Activated CD4-positive, alpha-beta T cell treated with anti-CD3 and anti-CD28 coated beads for 4 hours (primary cell): Measurements from ENCODE around the gene RFX3.

ENCODE experiments used
- DNase-seq, 2 donors: peaks; one replicate each; pipeline ENCODE4 v3.0.0-alpha.2; 2020

RFX3 gene

DNA sequence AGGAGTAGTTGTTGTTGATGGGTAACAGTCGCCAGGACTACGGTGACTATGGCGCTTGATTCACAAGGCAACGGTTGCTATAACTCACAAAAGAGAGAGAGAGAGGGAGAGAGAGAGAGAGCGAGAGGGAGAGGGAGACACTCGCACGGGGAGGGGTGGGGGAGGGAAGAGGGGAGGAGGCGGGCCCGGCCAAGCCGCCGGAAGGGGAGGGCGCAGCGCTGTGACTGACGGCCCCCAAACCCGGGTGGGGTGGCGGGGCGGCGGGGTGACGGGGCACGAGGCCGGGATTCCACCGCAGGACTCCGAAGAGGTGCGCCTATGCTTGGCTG, at the start of gene RFX3:
Gene RFX3 (minus strand): TSS at position 166 of the 329 bp plus-strand sequence. CDS start 130,413 bp downstream, outside the sequence.
- DNase-seq, result peak; percentile 92 to 94

DNA sequence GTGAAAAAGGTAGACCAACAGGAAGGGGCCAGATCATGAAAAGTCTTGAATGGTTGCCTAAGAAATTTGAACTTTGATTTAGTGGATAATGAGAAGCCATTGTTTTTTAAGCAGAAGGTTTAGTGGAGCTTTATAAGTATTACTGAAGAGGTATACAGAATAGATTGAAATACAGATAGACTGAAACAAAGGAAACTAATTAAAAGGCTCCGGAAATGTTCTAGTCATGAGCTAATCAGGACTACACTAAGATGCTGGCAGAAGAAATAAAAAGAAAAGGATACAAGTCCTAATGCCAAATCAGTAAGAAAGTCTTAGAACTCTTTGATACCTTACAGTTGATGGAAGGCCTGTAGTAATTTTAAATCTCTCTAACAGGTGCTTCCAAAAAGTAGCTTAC, 45.7 kb upstream of the RFX3 start:
- DNase-seq, result no peak

DNA sequence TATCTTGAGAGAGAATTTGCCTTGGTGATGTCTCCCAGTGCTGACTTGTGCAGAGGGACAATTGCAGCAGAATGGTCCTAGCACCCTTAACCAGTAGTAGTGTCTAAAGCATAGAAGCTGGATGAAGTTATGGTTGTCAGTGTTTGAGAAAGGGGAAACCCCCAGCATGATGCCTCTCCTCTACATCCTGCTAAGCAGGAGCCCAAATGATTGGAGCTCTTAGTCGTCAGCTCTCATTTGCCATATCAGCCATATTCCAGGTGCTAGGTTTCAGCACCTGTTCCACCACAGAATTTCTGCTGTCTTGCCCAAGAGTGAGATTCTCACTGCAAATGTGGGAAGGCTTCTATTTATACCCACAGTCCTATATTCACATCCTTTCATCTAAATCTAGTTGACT, 43.7 kb upstream of the RFX3 start:
- DNase-seq, result no peak

DNA sequence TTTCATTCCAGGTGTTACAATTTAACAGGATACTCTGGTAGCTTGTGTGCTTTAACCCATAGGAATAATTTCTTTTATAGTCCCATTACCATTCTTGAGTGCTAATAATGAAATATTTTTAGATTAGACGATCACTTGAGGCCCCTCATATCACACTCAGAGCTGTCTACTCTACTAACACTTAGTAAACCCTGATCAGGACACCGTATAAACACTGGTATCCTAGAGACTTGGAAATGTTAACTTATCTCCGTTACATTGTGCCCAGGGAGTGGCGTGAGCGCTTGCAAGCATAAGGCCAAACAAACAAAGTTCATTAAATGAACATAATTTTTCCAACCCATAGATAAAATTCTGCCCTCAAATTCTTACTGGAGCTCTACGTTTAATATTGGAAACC, 42.2 kb upstream of the RFX3 start:
- no peak for DNase-seq

DNA sequence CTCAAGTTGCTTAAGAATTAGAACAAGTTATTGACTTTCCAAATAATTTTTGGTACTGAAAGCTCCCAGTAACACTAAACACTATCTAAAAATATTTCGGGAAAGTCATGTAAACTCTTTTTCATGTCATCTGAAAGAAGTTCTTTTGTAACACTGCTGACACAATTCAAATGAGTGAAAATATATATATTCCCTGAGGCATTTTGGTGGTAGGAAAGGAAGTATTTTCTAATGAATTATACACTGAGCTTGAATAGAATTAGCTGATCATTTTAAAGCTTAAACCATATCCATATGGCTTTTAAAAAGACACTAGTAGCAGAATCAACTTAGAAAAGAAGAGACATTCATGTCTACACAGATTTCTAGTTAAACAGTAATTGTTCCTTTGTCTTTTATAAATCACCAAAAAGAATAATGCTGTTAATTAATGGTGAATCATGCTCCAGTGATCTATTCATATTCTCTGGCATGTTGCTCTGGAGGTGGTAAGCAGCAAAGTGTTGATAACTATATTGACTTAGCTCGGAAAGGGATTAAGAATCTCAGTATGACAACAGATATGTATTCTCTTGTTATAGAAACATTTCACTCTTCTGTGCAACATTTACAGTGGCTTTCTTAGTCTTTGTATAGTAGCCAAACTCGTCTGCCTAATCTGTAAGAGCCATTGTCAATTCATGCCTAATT, 27.4 kb upstream of the RFX3 start:
- DNase-seq, result no peak

DNA sequence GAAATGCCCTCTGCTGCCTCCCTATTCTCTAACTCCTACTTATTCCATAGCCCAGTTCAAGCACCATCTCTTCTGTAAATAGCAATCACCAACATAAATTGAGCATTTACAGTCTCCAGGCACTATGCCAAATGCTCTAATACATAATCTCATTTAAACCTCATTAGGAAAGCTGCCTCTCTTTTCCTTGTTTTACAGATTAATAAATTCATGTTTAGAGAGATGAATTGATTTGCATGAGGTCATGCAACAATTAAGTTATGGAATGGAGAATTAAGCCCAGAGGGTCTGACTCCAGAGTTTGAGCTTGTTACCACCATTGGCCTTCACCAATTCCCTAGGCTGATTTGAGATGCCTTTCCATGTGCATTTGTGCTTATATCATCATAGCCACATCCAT, 23.4 kb upstream of the RFX3 start:
- DNase-seq, result no peak

DNA sequence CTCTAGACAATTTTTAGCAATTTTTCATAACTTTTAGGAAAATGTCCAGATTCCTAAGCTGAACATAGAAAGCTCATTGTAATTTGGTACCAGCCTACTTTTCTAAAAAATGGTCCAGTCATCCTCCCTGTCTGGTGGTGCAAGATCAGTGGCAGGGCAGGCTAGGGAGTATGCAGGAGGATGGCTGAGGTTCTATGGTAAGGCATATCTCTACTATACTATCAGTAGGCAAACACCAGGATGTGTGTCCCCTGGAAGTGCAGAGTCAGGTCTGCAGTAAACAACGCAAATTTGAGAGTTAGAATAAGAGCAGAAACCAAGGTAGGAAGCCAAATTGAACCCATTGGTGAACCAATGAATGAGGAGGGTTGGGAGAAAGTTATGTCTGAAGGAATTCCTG, 22.8 kb upstream of the RFX3 start:
- DNase-seq, result no peak

DNA sequence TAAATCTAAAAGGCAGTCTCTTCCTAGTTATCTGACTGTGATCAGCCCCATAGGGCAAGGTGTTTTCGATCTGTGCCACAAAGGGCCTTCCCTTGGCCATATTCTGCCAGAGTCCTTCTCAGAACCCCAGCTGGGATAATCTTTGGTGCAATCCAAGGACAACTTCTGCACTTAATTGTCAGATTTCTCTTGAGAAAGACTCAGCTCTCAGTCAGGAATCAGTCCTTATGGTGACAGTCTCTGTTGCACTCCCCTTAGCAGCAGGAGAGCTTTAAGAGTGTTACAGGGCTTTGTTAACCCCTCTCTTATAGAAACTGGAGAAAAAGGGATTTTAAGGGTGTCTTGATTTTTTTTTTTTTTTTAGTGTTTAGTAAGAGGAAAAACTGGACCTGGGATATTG, 15.4 kb upstream of the RFX3 start:
- no peak for DNase-seq

DNA sequence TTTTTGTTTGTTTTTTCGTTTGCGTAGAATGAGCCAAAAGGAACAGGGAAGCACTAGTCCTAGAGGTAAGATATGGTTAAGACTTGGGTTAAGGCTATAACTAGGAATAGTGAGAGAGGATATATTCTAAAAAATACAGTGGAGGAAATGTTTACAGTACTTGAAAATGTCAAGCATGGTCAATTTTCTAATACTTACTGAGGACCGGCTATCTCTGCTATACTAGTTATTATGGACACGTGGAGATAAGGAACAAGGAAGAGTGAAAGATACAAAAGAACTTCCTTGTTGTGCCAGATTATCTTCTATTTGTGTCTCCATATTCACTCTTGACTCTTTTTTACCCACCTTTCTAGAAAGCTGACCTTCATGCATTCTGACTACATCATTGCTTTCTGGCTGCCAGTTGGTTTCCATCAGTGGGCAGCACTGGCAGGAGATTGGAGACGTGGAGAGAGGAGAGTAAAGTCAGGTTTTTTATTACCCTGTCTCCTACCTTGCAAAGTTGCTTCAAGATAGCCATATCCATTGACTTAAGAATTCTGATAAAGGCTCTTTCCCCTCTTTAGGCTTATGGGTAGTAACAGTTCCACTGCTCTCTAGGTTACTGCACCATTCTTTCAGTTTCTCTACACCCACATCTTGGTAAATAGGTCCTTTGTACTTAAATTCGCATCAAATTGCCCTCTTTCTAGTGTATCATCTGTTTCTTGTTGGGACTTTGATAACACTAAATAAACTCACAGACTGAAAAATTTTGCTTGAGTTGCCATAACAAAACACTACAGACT, 9.0 kb upstream of the RFX3 start:
- no peak for DNase-seq

DNA sequence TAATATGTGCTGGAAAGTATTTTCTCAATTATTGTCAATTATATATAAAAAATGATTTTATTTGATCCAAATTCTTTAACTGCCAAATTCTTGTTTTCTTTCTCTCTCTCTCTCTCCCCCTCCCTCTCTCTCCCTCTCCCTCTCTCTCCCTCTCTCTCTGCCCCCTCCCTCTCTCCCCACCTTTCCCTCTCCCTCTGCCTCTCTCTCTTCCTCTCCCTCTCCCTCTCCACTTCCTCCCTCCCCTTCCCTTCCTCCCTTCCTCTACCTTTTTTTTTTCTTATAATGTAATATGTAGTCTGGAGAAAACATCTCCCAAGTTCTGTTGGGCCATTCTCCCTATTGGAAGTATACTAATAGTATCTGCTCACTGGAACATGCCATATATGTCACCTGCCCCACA, 6.4 kb upstream of the RFX3 start:
- DNase-seq, result no peak

DNA sequence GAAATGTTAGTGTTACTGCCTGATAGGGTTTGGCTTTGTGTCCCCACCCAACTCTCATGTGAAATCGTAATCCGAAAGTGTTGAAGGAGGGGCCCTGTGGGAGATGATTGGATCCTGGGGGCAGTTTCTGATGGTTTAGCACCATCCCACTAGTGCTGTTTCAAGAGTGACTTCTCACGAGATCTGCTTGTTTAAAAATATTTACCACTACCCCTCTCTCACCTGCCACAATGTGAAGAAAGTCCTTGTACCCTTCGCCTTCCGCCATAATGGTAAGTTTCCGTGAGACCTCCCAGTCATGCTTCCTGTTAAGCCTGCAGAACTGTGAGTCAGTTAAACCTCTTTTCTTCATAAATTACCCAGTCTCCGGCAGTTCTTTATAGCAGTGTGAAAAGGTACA, 2.6 kb upstream of the RFX3 start:
- peak; percentile 57 to 59 for DNase-seq

DNA sequence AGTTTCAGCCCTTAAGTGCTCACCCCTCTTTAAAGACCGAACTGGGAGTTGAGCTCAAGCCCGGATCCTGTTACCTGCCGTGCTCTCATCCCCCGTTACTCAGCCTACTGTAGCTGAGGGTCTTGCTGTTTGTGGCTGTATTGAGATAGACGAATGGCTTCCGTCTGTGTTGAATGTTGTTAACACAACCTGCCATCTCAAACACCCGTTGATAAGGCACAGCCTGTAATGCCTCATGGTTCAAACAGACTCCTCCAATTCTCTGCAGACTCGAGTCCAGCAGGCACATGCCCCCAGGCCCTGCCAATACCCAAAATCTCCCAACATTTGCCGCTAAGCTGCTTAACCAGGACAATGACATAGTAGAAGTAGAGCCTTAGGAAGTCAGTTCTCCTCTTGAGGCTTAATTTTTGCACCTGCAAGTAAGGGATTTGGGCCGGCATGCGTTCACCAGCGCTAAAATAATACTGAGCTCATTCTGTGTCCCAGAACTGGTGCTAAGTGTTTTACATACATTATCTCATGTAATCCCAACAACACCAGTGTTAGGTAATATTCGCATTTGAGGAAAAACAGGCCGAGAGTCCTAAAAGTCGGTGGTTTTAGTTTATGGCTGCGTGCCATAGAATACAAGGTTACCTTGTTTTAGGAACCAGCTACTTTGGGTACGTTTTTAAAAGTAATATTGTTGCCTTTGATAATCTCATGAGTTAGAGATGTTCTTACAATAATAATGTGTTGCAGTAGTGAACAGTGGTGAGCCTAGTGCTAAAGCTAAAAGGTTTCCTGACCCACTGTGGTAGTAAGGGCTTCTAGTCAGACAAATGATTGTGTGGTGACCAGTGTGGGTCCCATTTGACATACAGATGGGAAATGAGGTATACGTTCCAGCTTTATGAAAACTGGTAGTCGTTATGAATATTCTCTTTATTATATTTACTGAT, 1.5 kb upstream of the RFX3 start:
- DNase-seq, result no peak

DNA sequence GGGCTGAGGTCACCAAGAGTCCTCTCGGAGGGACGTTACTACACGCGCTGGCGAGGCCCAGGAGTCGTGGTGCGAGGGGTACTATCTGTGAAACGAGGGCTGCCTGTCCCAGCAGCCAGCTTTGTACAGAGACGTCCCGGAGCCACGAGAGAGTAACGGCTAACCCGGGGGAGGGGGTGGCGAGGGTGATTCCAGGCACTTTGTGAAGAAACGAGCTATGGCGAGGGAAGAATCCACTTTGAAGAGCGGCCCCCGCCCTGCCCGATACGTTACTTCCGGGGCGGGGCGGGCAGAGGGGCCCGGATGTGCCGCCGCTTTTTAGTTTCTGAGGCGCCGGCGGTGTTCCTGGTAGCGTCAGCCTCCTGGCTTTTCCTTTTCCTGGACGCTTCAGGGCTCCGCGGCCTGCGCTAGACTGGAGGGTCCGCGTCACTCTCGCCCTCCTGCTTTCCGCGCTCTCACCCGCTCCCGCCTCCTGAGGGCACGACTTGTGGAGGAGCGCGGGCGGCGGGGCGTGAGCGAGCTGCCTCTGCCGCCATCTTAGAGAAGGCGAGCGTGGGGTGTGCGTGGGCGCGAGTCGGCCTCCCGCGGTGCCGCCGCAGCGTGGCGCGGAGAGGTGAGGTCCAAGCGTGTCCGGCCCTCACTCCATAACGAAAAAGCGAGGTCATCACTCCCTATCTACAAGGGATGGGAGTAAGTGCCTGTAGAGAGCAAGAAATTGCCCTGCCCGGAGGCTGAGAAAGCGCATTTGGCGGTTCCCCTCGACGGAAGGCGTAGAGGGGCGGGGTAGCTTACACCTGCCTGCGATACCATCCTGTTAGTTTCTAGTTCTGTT, 580 bp upstream of the RFX3 start:
- peak; percentile 90 to 91 for DNase-seq

DNA sequence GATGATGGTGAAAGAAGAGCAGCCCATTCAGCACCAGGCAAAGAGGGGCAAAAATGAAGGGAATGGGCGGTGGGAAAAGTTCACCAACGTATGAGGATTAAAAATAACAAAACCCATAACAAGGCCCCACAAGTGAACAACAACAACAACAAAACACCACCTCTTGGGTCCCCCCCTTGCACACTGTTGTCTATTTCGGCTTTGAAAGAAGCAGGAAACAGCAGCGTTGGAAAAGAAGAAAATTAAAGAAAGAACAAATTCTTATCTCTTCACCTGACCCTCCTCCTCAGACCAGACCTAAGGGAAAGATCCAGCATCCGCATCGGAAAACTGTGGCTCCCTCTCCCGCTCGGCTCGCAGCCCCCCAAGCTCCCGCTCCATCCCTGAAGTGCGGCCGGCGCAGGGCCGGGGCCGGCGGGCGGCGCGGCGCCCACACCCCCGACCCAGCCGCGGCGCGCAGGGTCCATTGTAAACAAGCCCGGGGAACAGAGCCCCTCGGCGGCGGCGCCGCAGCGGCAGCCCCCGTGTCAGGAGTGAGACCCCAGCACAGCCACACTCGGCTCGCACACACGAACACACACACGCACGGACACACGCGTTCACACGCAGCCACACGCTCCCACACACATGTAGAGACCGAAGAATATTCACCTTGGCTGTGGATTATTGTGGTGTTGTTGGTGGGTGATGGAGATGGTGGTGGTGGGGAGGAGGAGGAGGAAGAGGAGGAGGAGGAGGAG, 535 bp downstream of the RFX3 start:
- peak; percentile 1 to 5 for DNase-seq

DNA sequence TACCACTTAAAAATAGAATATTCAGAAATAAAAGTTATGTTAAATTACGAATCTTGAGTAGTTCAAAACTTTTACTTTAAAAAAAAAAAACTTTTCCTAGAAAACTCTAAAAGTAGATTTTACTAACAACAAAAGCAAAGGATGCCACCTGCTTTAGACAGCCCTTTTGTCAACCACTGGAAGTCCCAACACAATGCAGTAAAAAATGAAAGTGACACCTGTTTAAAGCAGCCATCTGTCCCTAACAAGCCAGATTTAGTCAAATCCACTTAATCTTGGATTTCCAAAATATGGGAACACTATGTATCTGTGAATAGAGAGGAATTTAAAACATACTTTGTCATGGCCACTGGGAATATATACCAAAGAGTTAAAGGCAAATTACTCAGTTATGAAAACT, 3.8 kb downstream of the RFX3 start:
- DNase-seq, result no peak

DNA sequence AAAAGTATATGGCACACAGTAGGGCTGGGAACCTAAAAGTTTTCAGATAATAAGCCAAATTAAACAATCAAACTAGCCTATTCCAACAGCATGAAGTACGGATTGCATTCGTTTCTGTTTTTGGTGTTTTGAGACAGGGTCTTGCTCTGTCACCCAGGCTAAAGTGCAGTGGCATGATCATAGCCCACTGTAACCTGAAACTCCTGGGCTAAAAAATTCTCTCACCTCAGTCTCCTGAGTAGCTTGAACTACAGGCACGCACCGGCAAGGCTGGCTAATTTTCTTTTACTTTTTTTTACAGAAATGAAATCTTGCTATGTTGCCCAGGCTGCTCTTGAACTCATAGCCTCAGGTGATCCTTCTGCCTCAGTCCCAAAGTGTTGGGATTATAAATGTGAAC, 5.2 kb downstream of the RFX3 start:
- DNase-seq, result no peak

DNA sequence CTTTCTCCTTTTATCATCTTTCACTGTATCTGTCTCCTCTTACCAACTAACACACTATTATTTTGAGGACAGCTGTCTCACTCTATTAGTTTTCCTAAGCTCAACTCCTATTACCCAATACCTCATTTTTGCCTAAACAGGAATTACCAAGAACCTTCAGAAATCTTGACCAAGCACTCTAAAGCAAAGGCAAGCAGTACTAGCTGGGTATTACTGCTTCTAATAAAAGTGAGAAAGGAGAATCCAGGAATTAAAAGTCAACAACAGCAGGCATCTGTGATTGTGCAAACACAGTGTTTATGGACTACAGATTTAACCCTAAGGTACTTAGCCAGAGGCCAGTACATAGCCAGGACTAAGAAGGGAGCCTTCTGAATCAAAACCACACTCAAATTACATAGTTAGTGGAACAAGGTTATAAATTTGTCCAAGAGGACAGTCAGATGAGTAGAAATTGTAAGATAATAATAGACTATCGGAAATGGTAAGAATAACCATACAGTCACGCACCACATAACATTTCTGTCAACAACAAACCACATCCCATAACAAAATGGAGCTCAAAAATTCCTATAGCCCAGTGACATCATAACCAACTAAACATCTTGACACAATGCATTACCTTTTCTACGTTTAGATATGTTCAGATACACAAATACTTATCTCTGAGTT, 8.3 kb downstream of the RFX3 start:
- no peak for DNase-seq

DNA sequence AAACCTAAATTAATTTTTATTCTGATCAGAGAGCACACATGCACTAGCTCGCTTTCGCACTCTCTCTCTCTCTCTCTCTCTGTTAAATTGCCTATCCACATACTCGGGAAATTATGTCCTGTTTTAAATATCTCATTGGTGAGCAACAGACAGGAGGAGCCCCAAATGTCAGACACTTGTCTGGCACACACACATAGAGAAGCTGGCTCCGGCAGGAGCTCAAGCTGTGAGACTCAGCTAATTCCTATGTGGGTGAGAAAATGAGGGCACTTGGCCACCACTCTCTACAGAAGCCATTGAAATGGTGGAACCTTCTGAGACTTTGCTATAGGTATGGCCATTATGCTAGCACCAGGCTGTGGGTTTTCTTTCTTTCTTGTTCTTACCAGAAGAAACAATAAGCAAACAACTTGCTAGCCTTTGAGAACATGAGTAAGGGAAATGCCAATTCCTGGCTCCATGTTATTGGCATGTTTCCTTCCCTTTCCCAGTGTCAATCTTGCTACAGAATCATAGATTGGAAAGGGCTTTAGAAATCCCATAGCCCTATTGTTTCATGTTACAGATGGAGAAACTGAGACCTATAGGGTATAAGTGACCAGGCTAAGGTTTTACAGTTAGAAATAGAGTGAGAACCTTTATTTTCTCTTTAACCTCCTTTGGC, 9.0 kb downstream of the RFX3 start:
- DNase-seq, result no peak

DNA sequence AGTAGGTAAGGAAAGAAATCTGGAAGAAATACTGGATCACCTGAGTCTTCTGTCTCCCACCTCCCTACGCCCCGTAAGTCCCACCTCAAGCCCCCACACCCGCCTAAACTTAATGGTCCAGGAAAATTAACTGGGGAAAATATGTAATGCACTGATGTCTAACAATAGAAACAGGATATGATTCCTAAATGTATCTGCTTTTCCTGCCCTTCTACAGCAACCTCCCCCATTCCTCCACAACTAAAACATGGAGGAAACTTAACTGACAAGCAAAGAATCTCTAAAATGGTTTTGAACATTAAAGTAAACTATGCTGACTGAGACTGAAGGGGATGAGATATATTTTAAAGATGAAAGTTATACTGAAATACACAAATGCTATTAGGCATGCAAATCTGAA, 10.4 kb downstream of the RFX3 start:
- DNase-seq, result no peak

DNA sequence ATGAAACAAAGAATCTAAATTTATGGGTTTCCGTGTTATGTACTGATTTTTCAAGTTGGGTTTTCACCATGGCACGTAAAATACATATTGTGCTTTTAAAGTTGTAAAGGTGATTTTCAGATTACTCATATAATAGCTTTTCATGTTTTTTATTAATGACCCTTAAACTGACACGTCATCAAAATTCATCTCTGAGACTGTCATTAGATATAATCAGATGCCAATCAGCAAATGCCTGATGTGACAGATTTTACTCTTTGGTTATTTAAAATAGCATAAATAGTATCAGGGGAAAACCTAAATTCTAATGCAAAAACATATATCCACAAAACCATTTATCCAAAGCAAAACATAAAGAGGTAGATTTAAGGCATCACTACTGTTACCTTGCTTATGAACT, 11.0 kb downstream of the RFX3 start:
- no peak for DNase-seq
